ENCODE results near the gene HIGD1B.

Gene HIGD1B

GRCh38 chr17:44877121-44877520 lies 29.4 kb downstream of the HIGD1B start:
- no peak overlapping the region for H3K4me3 ChIP-seq
- TF ChIP-seq POLR2AphosphoS5 (IDR thresholded peaks at IDR 0.05; ENCODE audit: borderline replicate concordance, low read depth, low read length) (no peak), FOXP2 (optimal IDR thresholded peaks at IDR 0.05; ENCODE audit: control extremely low read depth, extremely low read length, insufficient read depth) (no peak), EZH2 (IDR thresholded peaks at IDR 0.05) (no peak)
- no peak overlapping the region for H3K27ac ChIP-seq
- DNase-seq (ENCODE audit: low read depth, low spot score), result no peak
- H3K36me3 ChIP-seq (ENCODE audit: insufficient read depth, low read length), result peaks cover 86% of the 10 kb centered on the region
- no peaks in the 10 kb centered on the region for H3K9me3 ChIP-seq (ENCODE audit: low read depth, low read length)
- H3K9ac ChIP-seq (ENCODE audit: insufficient read length), result no peak overlapping the region

- Histone ChIP-seq H3K9me3 (ENCODE audit: low read depth, low read length) (no peaks in the 10 kb centered on the region), H3K9ac (ENCODE audit: insufficient read length) (no peak overlapping the region)
- DNase-seq (ENCODE audit: low read depth, low spot score), result no peak
These were observed 31.0 kb downstream of the HIGD1B start for GRCh38 chr17:44878627-44879221.

DNA sequence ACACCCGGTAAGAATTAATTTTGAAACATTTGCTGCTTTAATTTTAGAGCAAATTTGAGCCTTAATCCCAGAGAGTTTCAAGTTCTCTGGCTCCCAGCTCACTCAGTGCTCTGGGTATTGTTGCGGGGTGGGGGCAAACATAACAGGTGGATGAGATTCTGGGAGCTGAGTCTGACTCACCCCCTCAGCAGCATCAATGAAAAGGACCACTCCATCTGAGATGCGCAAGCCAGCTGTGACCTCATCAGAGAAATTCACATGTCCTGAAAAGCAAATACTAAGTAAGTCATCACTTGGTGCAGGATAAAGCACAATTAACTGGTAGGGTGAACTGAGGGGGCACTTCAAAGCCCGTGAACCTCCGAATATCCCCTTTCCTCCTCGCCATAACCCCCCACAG lies 31.7 kb downstream of the HIGD1B start:
- no peak for DNase-seq (ENCODE audit: low read depth, low spot score)
- Histone ChIP-seq H3K36me3 (ENCODE audit: insufficient read depth, low read length) (peaks cover 89% of the 10 kb centered on the region), H3K9me3 (ENCODE audit: low read depth, low read length) (no peaks in the 10 kb centered on the region), H3K27ac (no peak overlapping the region), H3K9ac (ENCODE audit: insufficient read length) (no peak overlapping the region), H3K4me3 (no peak overlapping the region)
- no peak for TF ChIP-seq EZH2 (IDR thresholded peaks at IDR 0.05)
- TF ChIP-seq FOXP2 (optimal IDR thresholded peaks at IDR 0.05; ENCODE audit: control extremely low read depth, extremely low read length, insufficient read depth), result no peak
- TF ChIP-seq POLR2AphosphoS5 (IDR thresholded peaks at IDR 0.05; ENCODE audit: borderline replicate concordance, low read depth, low read length), result no peak

More at GRCh38 chr17:44878627-44879221, 31.0 kb downstream of the HIGD1B start:
- Histone ChIP-seq H3K36me3 (ENCODE audit: insufficient read depth, low read length) (peaks cover 88% of the 10 kb centered on the region), H3K4me3 (no peak overlapping the region), H3K27ac (no peak overlapping the region)
- TF ChIP-seq FOXP2 (optimal IDR thresholded peaks at IDR 0.05; ENCODE audit: control extremely low read depth, extremely low read length, insufficient read depth) (no peak), POLR2AphosphoS5 (IDR thresholded peaks at IDR 0.05; ENCODE audit: borderline replicate concordance, low read depth, low read length) (no peak), EZH2 (IDR thresholded peaks at IDR 0.05) (no peak)

DNA sequence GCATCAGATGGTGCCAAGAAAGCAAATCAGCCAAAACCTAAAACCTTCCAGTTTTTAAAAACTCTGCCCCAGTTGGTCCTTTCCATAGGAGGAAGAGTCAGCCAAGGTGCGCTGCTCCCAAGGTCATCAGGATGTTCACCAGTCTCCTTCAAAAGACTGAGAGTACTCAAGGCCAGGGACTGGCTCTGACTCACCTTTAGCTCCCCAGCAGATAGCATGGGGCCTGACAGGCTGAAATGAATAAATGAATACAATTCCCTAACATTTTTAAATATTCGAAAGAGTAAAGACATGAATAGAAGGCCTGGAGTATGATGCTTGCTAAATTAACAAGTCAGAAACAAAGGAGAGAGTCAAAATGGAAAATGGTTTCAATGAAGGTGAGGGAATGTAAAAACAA lies 32.4 kb downstream of the HIGD1B start:
- TF ChIP-seq POLR2AphosphoS5 (IDR thresholded peaks at IDR 0.05; ENCODE audit: borderline replicate concordance, low read depth, low read length) (no peak), EZH2 (IDR thresholded peaks at IDR 0.05) (no peak), FOXP2 (optimal IDR thresholded peaks at IDR 0.05; ENCODE audit: control extremely low read depth, extremely low read length, insufficient read depth) (no peak)
- Histone ChIP-seq H3K36me3 (ENCODE audit: insufficient read depth, low read length) (peaks cover 91% of the 10 kb centered on the region), H3K9me3 (ENCODE audit: low read depth, low read length) (no peaks in the 10 kb centered on the region), H3K27ac (no peak overlapping the region), H3K9ac (ENCODE audit: insufficient read length) (no peak overlapping the region), H3K4me3 (no peak overlapping the region)
- no peak for DNase-seq (ENCODE audit: low read depth, low spot score)

DNA sequence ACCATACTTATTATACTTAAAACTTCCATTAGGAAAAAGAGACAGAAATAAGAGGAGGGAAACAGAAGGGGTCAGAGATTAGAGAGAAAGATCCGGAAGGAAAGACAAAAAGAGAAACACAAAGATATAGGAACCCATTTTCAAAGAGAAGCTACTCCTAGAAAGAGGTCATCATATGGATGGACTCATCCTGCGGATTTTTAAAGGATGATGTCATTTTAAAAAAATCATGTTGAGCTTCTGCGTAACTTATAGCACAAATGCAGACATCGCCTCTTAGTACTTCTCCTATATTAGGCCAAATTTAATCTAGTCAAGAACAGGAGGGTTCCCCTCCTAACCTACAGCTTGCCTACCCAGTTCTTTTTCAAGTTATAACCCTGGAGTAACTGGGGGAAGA lies 33.5 kb downstream of the HIGD1B start:
- Histone ChIP-seq H3K9ac (ENCODE audit: insufficient read length) (no peak overlapping the region), H3K4me3 (no peak overlapping the region), H3K36me3 (ENCODE audit: insufficient read depth, low read length) (peaks cover 94% of the 10 kb centered on the region), H3K27ac (no peak overlapping the region), H3K9me3 (ENCODE audit: low read depth, low read length) (no peaks in the 10 kb centered on the region)
- no peak for DNase-seq (ENCODE audit: low read depth, low spot score)
- TF ChIP-seq POLR2AphosphoS5 (IDR thresholded peaks at IDR 0.05; ENCODE audit: borderline replicate concordance, low read depth, low read length) (no peak), FOXP2 (optimal IDR thresholded peaks at IDR 0.05; ENCODE audit: control extremely low read depth, extremely low read length, insufficient read depth) (no peak), EZH2 (IDR thresholded peaks at IDR 0.05) (no peak)

DNA sequence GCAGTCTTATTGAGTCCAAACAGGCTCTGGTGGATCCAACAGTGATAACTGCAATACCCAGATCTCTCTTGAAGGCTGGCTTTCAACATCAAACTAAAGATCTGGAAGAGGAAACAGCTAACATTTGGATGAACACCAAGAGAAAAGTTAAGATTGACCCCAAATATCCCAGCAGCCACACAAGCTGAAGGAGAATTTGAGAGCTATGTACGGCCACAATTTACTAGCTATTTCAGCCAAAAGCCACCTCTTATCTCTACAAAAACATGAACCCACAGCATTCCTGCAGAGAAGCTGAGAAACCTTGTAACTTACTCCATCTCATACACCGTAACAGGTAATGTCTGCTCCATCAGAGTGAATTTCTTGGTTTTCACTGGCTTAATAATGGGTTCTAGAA lies 37.3 kb downstream of the HIGD1B start:
- no peaks in the 10 kb centered on the region for H3K9me3 ChIP-seq (ENCODE audit: low read depth, low read length)
- no peak overlapping the region for H3K9ac ChIP-seq (ENCODE audit: insufficient read length)
- DNase-seq (ENCODE audit: low read depth, low spot score), result no peak
- H3K27ac ChIP-seq, result no peak overlapping the region
- no peak for TF ChIP-seq POLR2AphosphoS5 (IDR thresholded peaks at IDR 0.05; ENCODE audit: borderline replicate concordance, low read depth, low read length)
- no peak for TF ChIP-seq EZH2 (IDR thresholded peaks at IDR 0.05)
- TF ChIP-seq FOXP2 (optimal IDR thresholded peaks at IDR 0.05; ENCODE audit: control extremely low read depth, extremely low read length, insufficient read depth), result no peak
- peaks cover 70% of the 10 kb centered on the region for H3K36me3 ChIP-seq (ENCODE audit: insufficient read depth, low read length)
- no peak overlapping the region for H3K4me3 ChIP-seq

- Histone ChIP-seq H3K36me3 (ENCODE audit: insufficient read depth, low read length) (peaks cover 63% of the 10 kb centered on the region), H3K9ac (ENCODE audit: insufficient read length) (no peak overlapping the region), H3K4me3 (no peak overlapping the region), H3K27ac (no peak overlapping the region), H3K9me3 (ENCODE audit: low read depth, low read length) (no peaks in the 10 kb centered on the region)
- TF ChIP-seq EZH2 (IDR thresholded peaks at IDR 0.05) (no peak), FOXP2 (optimal IDR thresholded peaks at IDR 0.05; ENCODE audit: control extremely low read depth, extremely low read length, insufficient read depth) (no peak), POLR2AphosphoS5 (IDR thresholded peaks at IDR 0.05; ENCODE audit: borderline replicate concordance, low read depth, low read length) (no peak)
- no peak for DNase-seq (ENCODE audit: low read depth, low spot score)
These were observed 39.3 kb downstream of the HIGD1B start for GRCh38 chr17:44887016-44887415.

DNA sequence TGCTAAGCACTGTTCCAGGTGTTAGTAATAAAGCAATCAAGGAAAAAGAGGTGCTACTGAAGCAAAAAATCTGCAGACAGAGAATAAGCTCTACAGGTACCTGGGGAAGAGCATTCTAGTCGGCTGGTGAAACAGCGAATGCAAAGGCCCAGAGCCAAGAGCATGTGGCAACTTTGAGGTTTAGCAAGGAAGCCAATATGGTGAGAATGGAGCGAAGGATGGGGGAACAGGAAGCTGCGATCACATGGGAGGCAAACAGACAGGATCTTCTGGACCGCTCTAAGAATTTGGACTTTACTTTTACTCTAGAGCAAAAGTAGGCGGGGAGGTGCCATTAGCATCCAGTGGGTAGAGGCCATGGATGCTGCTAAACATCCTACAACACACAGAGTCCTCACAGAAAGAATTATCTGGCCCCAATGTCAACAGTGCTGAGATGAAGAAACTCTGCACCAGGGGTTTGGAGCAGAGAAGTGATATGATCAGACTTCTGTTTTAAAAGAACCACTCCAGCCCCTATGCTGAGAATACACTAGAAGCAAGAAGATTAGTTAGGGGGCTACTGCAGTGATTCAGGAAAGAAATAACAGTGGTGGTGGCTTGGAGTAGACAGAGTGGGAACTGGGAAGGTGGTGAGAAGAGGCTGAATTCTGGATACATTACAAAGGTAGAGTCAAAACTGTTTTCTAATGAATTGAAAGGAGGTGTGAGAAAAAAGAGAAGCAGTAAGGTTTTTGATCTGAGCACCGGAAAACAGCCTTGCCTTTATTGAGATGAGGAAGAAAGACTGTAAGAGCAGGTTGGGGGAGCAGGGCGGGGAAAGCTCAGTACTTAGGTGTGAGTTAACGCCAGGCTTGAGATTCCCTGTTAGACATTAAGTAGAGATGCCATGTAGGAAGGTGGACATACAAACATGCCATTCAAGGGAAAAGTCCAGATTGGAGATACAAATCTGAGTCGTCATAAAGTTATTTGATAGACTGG lies 40.6 kb downstream of the HIGD1B start:
- Histone ChIP-seq H3K36me3 (ENCODE audit: insufficient read depth, low read length) (peaks cover 62% of the 10 kb centered on the region), H3K9me3 (ENCODE audit: low read depth, low read length) (no peaks in the 10 kb centered on the region), H3K9ac (ENCODE audit: insufficient read length) (no peak overlapping the region), H3K4me3 (no peak overlapping the region), H3K27ac (0 out of 2 replicates have a peak overlapping the region, but pooled peaks have one; percentile 2)
- TF ChIP-seq FOXP2 (optimal IDR thresholded peaks at IDR 0.05; ENCODE audit: control extremely low read depth, extremely low read length, insufficient read depth) (no peak), POLR2AphosphoS5 (IDR thresholded peaks at IDR 0.05; ENCODE audit: borderline replicate concordance, low read depth, low read length) (no peak), EZH2 (IDR thresholded peaks at IDR 0.05) (no peak)
- no peak for DNase-seq (ENCODE audit: low read depth, low spot score)
